HepG2 (cell line): ENCODE measurements around the gene NOL12. TPM values are rescaled to one million over a fixed set of nuclear protein-coding genes. Genes with fewer than 3 reads are reported as not detected.

Experiments
- ATAC-seq: fragments of 200-7000 bp; cut with Tn5 transposase; 3 replicates; pipeline ENCODE4 v1.9.1; 2020; ENCODE audit warnings: mild to moderate bottlenecking, moderate library complexity
- BruUV-seq: library from RNA; stranded (reverse); fragments of 400-500 nt; replicated peaks from 2 replicates; lab custom pipeline; 2021; lab: Mats Ljungman, UMichigan
- CTCF ChIA-PET: fragments of 300-600 bp; formaldehyde crosslinking; extraction: SDS; loops from one replicate; lab custom pipeline; 2021; ENCODE audit warnings: low total read pairs, inconsistent platforms, low intra/inter-chr PET ratio; lab: Yijun Ruan, JAX
- POLR2A ChIA-PET: fragments of 350-600 bp; sonication (Branson Sonifier 250); formaldehyde crosslinking; loops from one replicate; lab custom pipeline; 2020; ENCODE audit warnings: antibody characterized with exemption, inconsistent platforms; lab: Yijun Ruan, JAX
- DNase-seq: peaks from one replicate; pipeline ENCODE4 v3.0.0-alpha.2; 2015; ENCODE audit warnings: low spot score
- FAIRE-seq: peaks from 3 replicates; lab custom pipeline; 2011; peaks lifted over from hg19 to GRCh38; lab: Jason Lieb, UNC
- H2AFZ ChIP-seq: one replicate; pipeline ENCODE4 v1.6.1; 2011; ENCODE audit warnings: low read length, inconsistent platforms
- H3K27ac ChIP-seq: fragments of 300-600 bp; 3 replicates; pipeline ENCODE4 v1.8.0; 2011; ENCODE audit warnings: mixed run types, mild to moderate bottlenecking, mixed read lengths, low read length, inconsistent platforms; ENCODE audit not compliant: insufficient read depth; ENCODE audit errors: extremely low read length
- H3K27me3 ChIP-seq, 2 experiments: fragments of 200-600 bp in 1 of 2; 2 replicates in 1 of 2; 3 replicates in 1 of 2; pipeline versions ENCODE4 v1.6.0 to v1.8.0; 2011; ENCODE audit warnings: low read length in 2 of 2, mild to moderate bottlenecking in 2 of 2, moderate library complexity in 2 of 2, inconsistent platforms in 1 of 2; ENCODE audit not compliant: insufficient read depth in 2 of 2, control insufficient read depth in 1 of 2
- H3K36me3 ChIP-seq, 2 experiments: fragments of 200-600 bp in 1 of 2; replicated peaks in 1 of 2; 2 replicates in 1 of 2; 3 replicates in 1 of 2; pipeline versions ENCODE4 v1.5.1 to v1.8.0; 2011; ENCODE audit warnings: low read length in 2 of 2, inconsistent platforms in 1 of 2; ENCODE audit not compliant: insufficient read depth in 2 of 2, control insufficient read depth in 1 of 2
- H3K4me1 ChIP-seq: 2 replicates; pipeline ENCODE4 v1.5.1; 2012; ENCODE audit warnings: low read length, inconsistent platforms; ENCODE audit not compliant: insufficient read depth
- H3K4me2 ChIP-seq: 2 replicates; pipeline ENCODE4 v1.6.0; 2011; ENCODE audit warnings: low read depth, low read length, inconsistent platforms
- H3K4me3 ChIP-seq, 3 experiments: fragments of 200-600 bp in 1 of 3; sonication (generic), shearing (Covaris generic) in 1 of 3; replicated peaks in 1 of 3; 2 replicates each; pipeline ENCODE4 v1.5.1; 2011 to 2016; ENCODE audit warnings: low read length in 3 of 3, inconsistent platforms in 2 of 3, low read depth in 2 of 3, mild to moderate bottlenecking in 2 of 3, control low read depth in 1 of 3, mixed read lengths in 1 of 3; ENCODE audit not compliant: insufficient read depth in 1 of 3
- H3K79me2 ChIP-seq: one replicate; pipeline ENCODE4 v1.6.1; 2011; ENCODE audit warnings: low read length, inconsistent platforms; ENCODE audit not compliant: insufficient read depth
- H3K9ac ChIP-seq: 2 replicates; pipeline ENCODE4 v1.6.0; 2011; ENCODE audit warnings: mild to moderate bottlenecking, low read depth, low read length, inconsistent platforms; ENCODE audit not compliant: insufficient read depth
- H3K9me3 ChIP-seq: 2 replicates; pipeline ENCODE4 v1.5.1; 2012; ENCODE audit warnings: mild to moderate bottlenecking, low read length
- H4K20me1 ChIP-seq: 2 replicates; pipeline ENCODE4 v1.6.0; 2011; ENCODE audit warnings: inconsistent platforms, mild to moderate bottlenecking, low read length, moderate library complexity; ENCODE audit not compliant: insufficient read depth
- BRD4 ChIP-seq: sonication (generic); formaldehyde crosslinking; IDR thresholded peaks from 2 replicates; pipeline ENCODE4 v1.4.0; 2020; ENCODE audit warnings: missing genetic modification reagents
- KLF12 ChIP-seq: sonication (generic); formaldehyde crosslinking; IDR thresholded peaks from 2 replicates; pipeline ENCODE4 v1.4.0; 2020; ENCODE audit warnings: missing genetic modification reagents, borderline replicate concordance
- MED1 ChIP-seq: sonication (generic); formaldehyde crosslinking; IDR thresholded peaks from 2 replicates; pipeline ENCODE4 v1.4.0; 2020; ENCODE audit warnings: missing genetic modification reagents
- SKI ChIP-seq: fragments of 450-650 bp; IDR thresholded peaks from one replicate; pipeline ENCODE4 v1.6.1; 2018; ENCODE audit warnings: mild to moderate bottlenecking; ENCODE audit not compliant: partially characterized antibody
- ZBTB38 ChIP-seq: sonication (generic); formaldehyde crosslinking; IDR thresholded peaks from 2 replicates; pipeline ENCODE4 v1.5.1; 2020; ENCODE audit warnings: mild to moderate bottlenecking, missing genetic modification reagents
- ZNF260 ChIP-seq: sonication (generic); formaldehyde crosslinking; IDR thresholded peaks from 2 replicates; pipeline ENCODE4 v1.4.0; 2020; ENCODE audit warnings: missing genetic modification reagents, low read depth, mild to moderate bottlenecking, borderline replicate concordance
- WGBS: methylation state at CpG from one replicate; pipeline ENCODE4 v1.1.6; 2017; ENCODE audit warnings: low lambda C conversion rate; 5-methylcytosine and 5-hydroxymethylcytosine counted together
- in situ Hi-C: cut with HindIII; loops from 2 replicates; pipeline ENCODE4 v1.10.0; 2017; ENCODE audit warnings: low pct_unique_long_range_greater_than_20kb; ENCODE audit not compliant: extremely low pct_ligation_motif_present
- intact Hi-C: fragments of 100-400 bp; cut with micrococcal nuclease; formaldehyde crosslinking; loops from one replicate; pipeline ENCODE4 v1.10.0; 2022; ENCODE audit not compliant: unreplicated experiment
- polyA plus RNA-seq, 8 experiments: library from polyadenylated mRNA; depleted of rRNA in 3 of 8; stranded (reverse) in 7 of 8; unstranded in 1 of 8; fragments of >200 nt; fragmentation: Illumina TruSeq in 4 of 8; extraction: Trizol in 4 of 8; gene quantifications; 2 replicates each; pipeline versions ENCODE4 v1.2.1 to v1.2.3, GENCODE V29; 2011 to 2016; ENCODE audit warnings: low read depth in 4 of 8, missing spikeins in 1 of 8, mixed read lengths in 1 of 8; ENCODE audit not compliant: insufficient read depth in 1 of 8
- total RNA-seq, 5 experiments: library from RNA; depleted of rRNA; stranded (reverse); fragments of >200 nt; fragmentation: Illumina TruSeq; extraction: Trizol; gene quantifications; 2 replicates each; pipeline ENCODE4 v1.2.3, GENCODE V29; 2016; ENCODE audit warnings: low read depth in 1 of 5
- TF ChIP-seq, protein P1 (sequence below): sonication (generic); formaldehyde crosslinking; IDR thresholded peaks from 2 replicates; pipeline ENCODE4 v1.5.0; 2020; ENCODE audit warnings: mild to moderate bottlenecking, missing genetic modification reagents
- TF ChIP-seq, protein P2 (sequence below): sonication (generic); formaldehyde crosslinking; IDR thresholded peaks from 2 replicates; pipeline ENCODE4 v1.8.1; 2023; ENCODE audit warnings: missing genetic modification reagents, inconsistent platforms, borderline replicate concordance
- TF ChIP-seq, protein P3 (sequence below): sonication (generic); formaldehyde crosslinking; IDR thresholded peaks from 2 replicates; pipeline ENCODE4 v1.4.0; 2020; ENCODE audit warnings: missing genetic modification reagents

The NOL12 gene
- total and polyA plus RNA-seq, 2 of the 13 experiments (the other 11 are each of a cell fraction or from before 2014, with no cell fraction given), result 14.3 to 31.4 TPM

DNA sequence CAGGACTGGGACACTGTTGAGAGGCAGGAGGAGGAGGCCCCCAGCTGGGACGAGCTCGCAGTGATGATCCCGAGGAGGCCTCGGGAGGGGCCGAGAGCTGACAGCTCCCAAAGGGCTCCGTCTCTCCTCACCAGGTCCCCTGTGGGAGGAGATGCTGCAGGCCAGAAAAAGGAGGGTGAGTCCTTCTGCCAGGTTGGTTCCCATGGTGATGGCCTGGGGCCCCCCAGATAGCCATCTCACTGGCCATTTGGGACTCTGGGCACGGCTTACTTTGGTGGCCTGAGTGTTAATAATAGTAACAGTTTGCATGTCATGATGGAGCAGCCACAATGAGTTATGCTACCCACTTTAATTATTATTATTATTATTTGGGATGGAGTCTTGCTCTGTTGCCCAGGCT, 29.6 kb downstream of the NOL12 start:
- Histone ChIP-seq H3K4me1 (no peaks in the 10 kb centered on the region), H3K9me3 (no peaks in the 10 kb centered on the region), H3K27me3 (no peaks in the 10 kb centered on the region), H3K79me2 (no peaks in the 10 kb centered on the region), H2AFZ (no peak overlapping the region), H3K27ac (no peak overlapping the region), H3K36me3 (peaks cover 0 to 3% of the 10 kb centered on the region in 2 experiments; a peak in 2 of 5 replicates), H4K20me1 (no peaks in the 10 kb centered on the region), H3K4me3 (no peak overlapping the region), H3K4me2 (no peak overlapping the region), H3K9ac (no peak overlapping the region)
- in situ Hi-C loops, result no loop called here
- WGBS, result 96% methylated on average over 7 of the region's 7 CpGs
- POLR2A ChIA-PET, result no interaction called here
- BruUV-seq, result no TSS peak
- FAIRE-seq, result no peak
- CTCF ChIA-PET, result no interaction called here
- DNase-seq, result no peak
- ATAC-seq, result no peak
- intact Hi-C loops, result no loop called here
- TF ChIP-seq KLF12 (CRISPR knock-in tag) (no peak), MED1 (no peak)
- TF ChIP-seq, protein P1, sequence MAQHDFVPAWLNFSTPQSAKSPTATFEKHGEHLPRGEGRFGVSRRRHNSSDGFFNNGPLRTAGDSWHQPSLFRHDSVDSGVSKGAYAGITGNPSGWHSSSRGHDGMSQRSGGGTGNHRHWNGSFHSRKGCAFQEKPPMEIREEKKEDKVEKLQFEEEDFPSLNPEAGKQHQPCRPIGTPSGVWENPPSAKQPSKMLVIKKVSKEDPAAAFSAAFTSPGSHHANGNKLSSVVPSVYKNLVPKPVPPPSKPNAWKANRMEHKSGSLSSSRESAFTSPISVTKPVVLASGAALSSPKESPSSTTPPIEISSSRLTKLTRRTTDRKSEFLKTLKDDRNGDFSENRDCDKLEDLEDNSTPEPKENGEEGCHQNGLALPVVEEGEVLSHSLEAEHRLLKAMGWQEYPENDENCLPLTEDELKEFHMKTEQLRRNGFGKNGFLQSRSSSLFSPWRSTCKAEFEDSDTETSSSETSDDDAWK (CRISPR knock-in tag), result no peak

DNA sequence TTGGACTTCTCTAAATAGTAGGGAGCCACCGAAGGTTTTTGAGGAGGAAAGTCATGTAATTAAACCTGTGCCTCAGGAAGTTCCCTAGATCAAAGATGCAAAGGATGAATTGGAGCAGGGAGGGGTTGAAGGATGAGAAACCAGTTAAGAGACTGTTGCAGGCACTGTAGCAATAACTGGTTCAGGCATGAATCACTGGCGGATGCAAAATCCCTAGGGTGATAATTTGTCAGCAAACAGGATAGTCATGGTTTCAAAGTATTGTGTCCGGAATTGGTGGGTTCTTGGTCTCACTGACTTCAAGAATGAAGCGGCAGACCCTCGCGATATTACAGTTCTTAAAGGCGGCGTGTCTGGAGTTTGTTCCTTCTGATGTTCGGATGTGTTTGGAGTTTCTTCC, 30.6 kb downstream of the NOL12 start:
- POLR2A ChIA-PET, result no interaction called here
- intact Hi-C loops (no loop called here), in situ Hi-C loops (no loop called here)
- H3K4me1 ChIP-seq, result no peaks in the 10 kb centered on the region
- ATAC-seq, result no peak
- no peak overlapping the region for H3K27ac ChIP-seq
- FAIRE-seq, result no peak
- H2AFZ ChIP-seq, result no peak overlapping the region
- H3K27me3 ChIP-seq, result no peaks in the 10 kb centered on the region
- H3K9me3 ChIP-seq, result no peaks in the 10 kb centered on the region
- no peak overlapping the region for H3K4me2 ChIP-seq
- H3K9ac ChIP-seq, result no peak overlapping the region
- peaks cover 0 to 3% of the 10 kb centered on the region in 2 experiments; a peak in 2 of 5 replicates for H3K36me3 ChIP-seq
- DNase-seq, result no peak
- 97% methylated on average over 9 of the region's 9 CpGs for WGBS
- no peaks in the 10 kb centered on the region for H4K20me1 ChIP-seq
- no peaks in the 10 kb centered on the region for H3K79me2 ChIP-seq
- H3K4me3 ChIP-seq, result no peak overlapping the region
- CTCF ChIA-PET, result no interaction called here
- no peak for TF ChIP-seq SKI
- TF ChIP-seq ZBTB38 (CRISPR knock-in tag), result no peak
- TF ChIP-seq ZNF260 (CRISPR knock-in tag), result no peak
- no peak for TF ChIP-seq BRD4 (CRISPR knock-in tag)
- TF ChIP-seq, protein P2, sequence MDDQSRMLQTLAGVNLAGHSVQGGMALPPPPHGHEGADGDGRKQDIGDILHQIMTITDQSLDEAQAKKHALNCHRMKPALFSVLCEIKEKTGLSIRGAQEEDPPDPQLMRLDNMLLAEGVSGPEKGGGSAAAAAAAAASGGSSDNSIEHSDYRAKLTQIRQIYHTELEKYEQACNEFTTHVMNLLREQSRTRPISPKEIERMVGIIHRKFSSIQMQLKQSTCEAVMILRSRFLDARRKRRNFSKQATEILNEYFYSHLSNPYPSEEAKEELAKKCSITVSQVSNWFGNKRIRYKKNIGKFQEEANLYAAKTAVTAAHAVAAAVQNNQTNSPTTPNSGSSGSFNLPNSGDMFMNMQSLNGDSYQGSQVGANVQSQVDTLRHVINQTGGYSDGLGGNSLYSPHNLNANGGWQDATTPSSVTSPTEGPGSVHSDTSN (CRISPR knock-in tag), result no peak
- TF ChIP-seq, protein P3, sequence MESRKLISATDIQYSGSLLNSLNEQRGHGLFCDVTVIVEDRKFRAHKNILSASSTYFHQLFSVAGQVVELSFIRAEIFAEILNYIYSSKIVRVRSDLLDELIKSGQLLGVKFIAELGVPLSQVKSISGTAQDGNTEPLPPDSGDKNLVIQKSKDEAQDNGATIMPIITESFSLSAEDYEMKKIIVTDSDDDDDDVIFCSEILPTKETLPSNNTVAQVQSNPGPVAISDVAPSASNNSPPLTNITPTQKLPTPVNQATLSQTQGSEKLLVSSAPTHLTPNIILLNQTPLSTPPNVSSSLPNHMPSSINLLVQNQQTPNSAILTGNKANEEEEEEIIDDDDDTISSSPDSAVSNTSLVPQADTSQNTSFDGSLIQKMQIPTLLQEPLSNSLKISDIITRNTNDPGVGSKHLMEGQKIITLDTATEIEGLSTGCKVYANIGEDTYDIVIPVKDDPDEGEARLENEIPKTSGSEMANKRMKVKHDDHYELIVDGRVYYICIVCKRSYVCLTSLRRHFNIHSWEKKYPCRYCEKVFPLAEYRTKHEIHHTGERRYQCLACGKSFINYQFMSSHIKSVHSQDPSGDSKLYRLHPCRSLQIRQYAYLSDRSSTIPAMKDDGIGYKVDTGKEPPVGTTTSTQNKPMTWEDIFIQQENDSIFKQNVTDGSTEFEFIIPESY (CRISPR knock-in tag), result no peak
- no TSS peak for BruUV-seq
